K562 (cell line): ENCODE data around the gene SDC3. TPM values are rescaled to one million over a fixed set of nuclear protein-coding genes. Genes with fewer than 3 reads are reported as not detected.

Experiments
- CEBPG ChIP-seq, 3 experiments: fragments of 200-800 bp in 1 of 3; sonication (Bioruptor generic) in 1 of 3; sonication (generic) in 1 of 3; formaldehyde crosslinking in 1 of 3; IDR thresholded peaks in 2 of 3; conservative IDR thresholded peaks in 1 of 3; 2 replicates each; pipeline versions ENCODE4 v1.6.1 to v1.8.0; 2016 to 2022; ENCODE audit warnings: missing compliant biosample characterization in 2 of 3, missing genetic modification characterization in 2 of 3, mild to moderate bottlenecking in 1 of 3, missing genetic modification reagents in 1 of 3
- E2F5 ChIP-seq: sonication (generic); formaldehyde crosslinking; IDR thresholded peaks from 2 replicates; pipeline ENCODE4 v1.8.0; 2022; ENCODE audit warnings: mild to moderate bottlenecking, missing genetic modification reagents
- MED1 ChIP-seq: sonication (generic); formaldehyde crosslinking; IDR thresholded peaks from 2 replicates; pipeline ENCODE4 v1.8.1; 2023; ENCODE audit warnings: missing genetic modification reagents, borderline replicate concordance
- MEF2A ChIP-seq: IDR thresholded peaks from 2 replicates; pipeline ENCODE4 v1.6.1; 2011; ENCODE audit warnings: low read depth, mild to moderate bottlenecking, low read length, moderate library complexity; ENCODE audit not compliant: control insufficient read depth
- NEUROD1 ChIP-seq: fragments of 150-350 bp; IDR thresholded peaks from 2 replicates; pipeline ENCODE4 v1.6.1; 2014; ENCODE audit warnings: borderline replicate concordance, low read length, low read depth; ENCODE audit not compliant: partially characterized antibody
- RCOR1 ChIP-seq, 2 experiments: IDR thresholded peaks; 2 replicates each; pipeline ENCODE4 v1.6.1; 2012; ENCODE audit warnings: low read depth in 2 of 2, low read length in 2 of 2, borderline replicate concordance in 1 of 2, improper control_type of control experiment in 1 of 2
- REST ChIP-seq, 2 experiments: fragments of 450-650 bp; formaldehyde crosslinking in 1 of 2; IDR thresholded peaks; 2 replicates each; pipeline versions ENCODE4 v1.4.0 to v1.6.1; 2014 to 2020; ENCODE audit warnings: mild to moderate bottlenecking in 2 of 2, borderline replicate concordance in 1 of 2, low read depth in 1 of 2
- TFAP4 ChIP-seq: sonication (generic); formaldehyde crosslinking; IDR thresholded peaks from 2 replicates; pipeline ENCODE4 v1.8.0; 2022; ENCODE audit warnings: missing genetic modification reagents, mild to moderate bottlenecking, moderate library complexity, borderline replicate concordance
- XRCC5 ChIP-seq: fragments of 200-400 bp; formaldehyde crosslinking; IDR thresholded peaks from 2 replicates; pipeline ENCODE4 v1.6.1; 2017; ENCODE audit warnings: low read depth, mild to moderate bottlenecking, low read length
- ZFP91 ChIP-seq: sonication (generic); formaldehyde crosslinking; IDR thresholded peaks from 2 replicates; pipeline ENCODE4 v1.8.0; 2022; ENCODE audit warnings: mild to moderate bottlenecking, missing genetic modification reagents
- ZNF668 ChIP-seq: fragments of 250-450 bp; sonication (Bioruptor Pico); IDR thresholded peaks from 2 replicates; pipeline ENCODE4 v1.8.0; 2022; ENCODE audit warnings: mild to moderate bottlenecking, inconsistent platforms
- polyA plus RNA-seq, 8 experiments: library from polyadenylated mRNA; depleted of rRNA in 4 of 8; stranded (reverse) in 5 of 8; unstranded in 3 of 8; fragments of >200 nt; fragmentation: Nextera tagmentation in 2 of 8; fragmentation: Illumina TruSeq in 1 of 8; extraction: Ambion mirVana in 2 of 8; extraction: Trizol in 1 of 8; gene quantifications; 2 replicates each; pipeline versions ENCODE4 v1.2.1 to v1.2.3, GENCODE V29; 2011 to 2014; ENCODE audit warnings: inconsistent platforms in 1 of 8, missing spikeins in 1 of 8
- total RNA-seq, 7 experiments: library from RNA; depleted of rRNA in 6 of 7; stranded (reverse); fragments of >200 nt in 6 of 7; fragmentation: Illumina TruSeq in 2 of 7; extraction: Trizol in 2 of 7; gene quantifications; 2 replicates each; pipeline versions ENCODE4 v1.2.1 to v1.2.3, GENCODE V29; 2011 to 2021; ENCODE audit warnings: low replicate concordance in 1 of 7

Gene SDC3
- total and polyA plus RNA-seq, 9 of the 15 experiments (the other 6 are each of a cell fraction or from before 2014, with no cell fraction given): 0.38 to 44.1 (median 12.1) TPM

DNA sequence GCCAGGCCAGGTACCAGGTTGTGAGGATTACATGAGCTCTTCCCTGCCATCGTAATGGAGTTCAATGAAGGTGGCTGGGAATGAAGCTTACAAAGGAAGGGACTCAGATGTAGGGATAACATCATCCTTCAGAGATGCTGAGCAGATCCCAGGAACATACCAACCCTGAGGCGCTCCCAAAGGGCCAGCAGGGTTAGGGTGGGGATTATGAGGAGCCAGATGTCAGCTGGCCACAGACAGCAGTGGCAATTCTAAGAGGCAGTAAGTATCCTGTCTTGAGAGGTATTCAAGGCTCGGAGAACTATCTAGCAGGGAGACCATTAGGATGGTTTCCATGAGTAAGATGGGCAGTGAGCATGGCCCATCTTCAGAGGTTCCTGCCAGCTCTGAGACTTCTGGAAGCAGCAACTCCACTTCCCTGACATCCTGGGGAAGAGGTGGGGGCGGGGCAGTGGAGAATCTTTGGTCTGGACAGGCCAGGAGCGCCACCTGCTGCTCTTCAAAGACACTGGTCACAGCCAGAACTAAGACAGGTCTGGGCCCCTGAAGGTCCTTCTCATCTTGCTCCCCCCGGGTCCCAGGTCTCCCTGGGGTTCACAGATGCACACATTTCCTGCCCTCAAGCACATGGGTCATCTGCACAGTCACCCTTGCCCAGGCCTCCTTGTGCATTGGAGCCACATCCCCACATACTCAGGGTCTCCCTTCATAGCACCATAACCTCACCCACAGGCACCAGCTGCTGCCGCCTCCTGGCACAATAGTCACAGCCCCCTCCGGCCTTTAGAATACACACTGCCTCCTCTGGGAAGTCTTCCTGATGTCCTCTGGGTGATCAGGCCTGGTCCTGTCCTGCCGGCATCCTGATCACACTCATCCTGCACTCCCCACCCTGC is 2.7 kb upstream of the SDC3 start (continued):
- TF ChIP-seq REST (IDR thresholded peaks at IDR 0.05; ENCODE audit: borderline replicate concordance) (peak; percentile 97), REST (CRISPR knock-in tag; IDR thresholded peaks at IDR 0.05; ENCODE audit: low read depth) (0 out of 2 replicates have a peak, but pooled peaks have one; percentile 39), XRCC5 (peak; percentile 68; the same call in 1 of the 2 replicates), E2F5 (CRISPR knock-in tag) (peak; percentile 86), RCOR1 (IDR thresholded peaks at IDR 0.05; ENCODE audit: borderline replicate concordance in 1 of 2, low read depth in 2 of 2, low read length in 2 of 2) (peak in 1 of 2 experiments; percentile 69; a peak in 2 of 4 replicates), MED1 (CRISPR knock-in tag) (no peak), MEF2A (no peak), ZFP91 (CRISPR knock-in tag) (0 out of 2 replicates have a peak, but pooled peaks have one; percentile 50), ZNF668 (CRISPR knock-in tag) (no peak), CEBPG (CRISPR knock-in tag; IDR thresholded peaks at IDR 0.05) (0 out of 2 replicates have a peak, but pooled peaks have one; percentile 1), CEBPG (tag; conservative IDR thresholded peaks at IDR 0.05 in 1 of 2, IDR thresholded peaks at IDR 0.05 in 1 of 2) (no peak), TFAP4 (CRISPR knock-in tag) (peak; percentile 69; the same call in 1 of the 2 replicates), NEUROD1 (peak; percentile 43)
